ENCODE results near the gene PSG4.
"Not testable (repeated sequence)": the region's sequence is repeated elsewhere in the genome, so short reads cannot be mapped to it uniquely, and the experiment has no call there.

Gene PSG4

DNA sequence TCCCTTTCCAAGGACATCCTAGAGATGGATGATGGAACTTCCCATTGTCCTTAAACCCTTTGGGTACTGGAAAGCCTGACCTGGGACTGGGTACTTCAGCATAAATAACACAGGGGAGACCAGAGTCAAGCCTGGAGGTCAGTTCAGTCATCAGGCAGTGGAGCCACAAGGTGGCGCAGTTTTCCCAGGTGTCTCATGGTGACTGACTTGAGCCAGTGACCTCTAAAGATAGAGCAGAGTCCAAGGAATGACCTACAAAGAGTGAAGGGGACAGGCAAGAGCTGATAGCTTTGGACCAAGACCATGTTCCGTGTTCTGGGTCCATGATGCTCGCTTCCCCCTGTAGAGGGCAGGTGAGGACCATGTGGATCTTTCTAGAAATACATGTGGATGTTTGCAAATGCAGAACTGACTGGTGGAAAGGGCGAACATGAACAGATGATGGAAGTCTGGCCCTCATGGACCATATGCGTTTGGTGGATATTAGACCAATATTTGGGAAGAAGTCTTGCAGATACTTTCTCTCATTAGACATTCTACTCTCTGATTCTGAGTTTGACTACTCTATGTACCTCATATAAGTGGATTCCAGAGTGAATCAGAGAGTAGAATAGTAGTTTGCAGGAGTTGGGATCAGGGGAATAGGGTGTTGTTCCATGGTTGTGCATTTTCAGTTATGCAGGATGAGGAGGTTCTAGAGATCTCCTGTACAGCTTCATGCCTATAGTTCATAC, 6.6 kb downstream of the PSG4 start:
- peak; percentile 53 for DNase-seq (ENCODE audit: low read depth, low spot score)

DNA sequence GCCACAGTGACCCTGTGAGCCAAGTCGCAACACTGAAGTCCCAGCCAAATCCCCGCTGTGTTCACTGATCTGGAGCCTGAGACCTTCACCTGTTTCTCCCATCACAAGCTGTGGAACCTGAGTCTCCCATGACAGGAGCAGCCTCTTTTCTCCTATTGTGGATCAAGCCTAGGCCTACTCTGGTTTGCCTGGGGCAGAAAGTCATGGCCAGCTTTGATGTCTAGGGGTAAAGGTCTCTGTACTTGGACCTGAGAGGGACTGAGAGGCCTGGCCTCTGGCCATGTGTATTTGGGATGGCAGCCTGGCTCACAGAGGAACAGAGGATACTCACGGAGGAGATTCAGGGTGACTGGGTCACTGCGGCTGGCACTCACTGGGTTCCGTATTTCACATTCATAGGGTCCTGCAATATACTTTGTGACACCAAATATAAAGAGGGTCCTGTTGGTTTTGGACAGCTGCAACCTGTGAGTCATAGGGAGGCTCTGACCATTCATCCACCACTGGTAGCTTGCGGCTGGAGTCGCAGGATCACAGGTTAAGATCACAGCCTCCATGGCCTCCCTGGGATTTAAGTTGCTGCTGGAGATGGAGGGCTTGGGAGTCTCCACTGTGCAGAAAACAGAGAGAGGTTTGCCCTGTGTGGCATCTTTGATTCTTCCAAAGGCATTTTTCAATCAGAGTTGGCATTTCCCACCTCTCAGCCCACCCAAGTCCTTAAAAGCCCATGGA, 7.6 kb downstream of the PSG4 start:
- not testable (repeated sequence) for DNase-seq (ENCODE audit: low read depth, low spot score)

DNA sequence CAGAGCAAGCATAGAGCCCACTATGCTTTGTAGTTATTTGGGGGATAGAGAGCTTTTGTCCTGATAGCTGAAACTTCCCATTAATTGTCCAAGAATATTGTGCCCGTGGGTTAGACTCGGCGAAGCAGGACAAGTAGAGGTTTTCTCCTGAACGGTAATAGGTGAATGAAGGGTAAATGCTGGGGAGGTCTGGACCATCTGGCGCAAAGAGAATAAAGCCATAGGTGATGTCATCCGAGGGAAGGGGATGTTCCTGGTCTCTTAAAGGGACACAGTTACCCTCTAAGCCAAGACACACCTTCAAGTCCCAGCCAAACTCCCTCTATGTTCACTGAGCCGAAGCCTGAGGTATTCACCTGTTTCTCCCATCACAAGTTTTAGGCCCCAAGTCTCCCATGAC, 11.0 kb downstream of the PSG4 start:
- not testable (repeated sequence) for DNase-seq (ENCODE audit: low read depth, low spot score)

DNA sequence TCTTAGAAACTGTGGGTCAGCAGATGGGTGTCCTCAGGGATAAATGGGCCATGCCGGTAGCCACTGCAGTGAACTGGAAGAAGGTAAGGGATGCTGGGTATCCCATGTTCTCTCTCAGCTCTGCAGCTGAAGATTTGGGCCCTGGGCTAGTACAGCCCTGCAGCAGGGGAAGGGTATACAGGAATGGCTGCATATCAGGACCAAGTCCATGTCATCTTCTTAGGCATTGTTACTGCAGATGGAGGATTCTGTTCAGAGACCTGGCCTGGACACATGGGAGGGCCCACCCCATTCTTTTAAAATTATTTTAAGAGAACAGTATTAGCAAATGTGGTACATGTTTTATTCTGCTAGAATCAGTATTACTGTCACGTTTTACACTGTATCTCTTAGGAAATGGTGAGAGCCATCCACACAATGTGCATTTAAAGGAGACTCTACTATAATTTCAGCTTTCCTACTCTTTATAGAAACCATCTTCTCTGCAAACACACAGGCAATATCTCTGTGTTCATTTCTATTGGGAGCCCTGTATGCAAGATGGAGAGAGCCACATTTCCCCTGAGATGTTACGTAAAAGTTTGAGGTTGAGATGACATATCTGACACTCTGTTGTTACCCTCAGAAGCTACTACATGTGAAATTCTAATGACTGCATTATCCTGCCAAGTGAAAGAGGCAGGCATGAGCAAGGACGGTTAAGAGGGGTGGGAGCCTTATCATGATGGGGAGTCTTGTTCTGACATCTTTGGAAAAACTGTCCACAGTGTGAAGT, 12.9 kb downstream of the PSG4 start:
- DNase-seq (ENCODE audit: low read depth, low spot score): not testable (repeated sequence)

DNA sequence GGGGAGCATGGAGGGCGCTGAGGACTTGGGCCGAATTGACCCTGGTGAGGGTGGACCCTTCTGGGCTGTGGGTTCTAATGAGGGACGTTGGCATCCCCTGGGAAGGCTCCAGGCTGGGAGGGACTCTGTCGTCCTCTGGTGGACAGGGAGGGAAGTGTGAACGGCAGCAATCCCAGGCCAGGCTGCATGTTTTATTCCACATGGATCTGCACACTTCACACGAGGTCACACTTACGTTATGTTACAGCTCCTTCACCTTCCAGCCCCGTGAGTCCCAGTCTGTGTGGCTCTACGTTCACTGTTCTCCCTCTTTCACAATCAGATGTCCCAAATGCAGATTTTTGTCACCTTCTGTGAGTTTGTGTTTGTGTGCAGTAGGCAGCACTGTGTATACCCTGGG, 17.3 kb downstream of the PSG4 start:
- DNase-seq (ENCODE audit: low read depth, low spot score): peak; percentile 18

DNA sequence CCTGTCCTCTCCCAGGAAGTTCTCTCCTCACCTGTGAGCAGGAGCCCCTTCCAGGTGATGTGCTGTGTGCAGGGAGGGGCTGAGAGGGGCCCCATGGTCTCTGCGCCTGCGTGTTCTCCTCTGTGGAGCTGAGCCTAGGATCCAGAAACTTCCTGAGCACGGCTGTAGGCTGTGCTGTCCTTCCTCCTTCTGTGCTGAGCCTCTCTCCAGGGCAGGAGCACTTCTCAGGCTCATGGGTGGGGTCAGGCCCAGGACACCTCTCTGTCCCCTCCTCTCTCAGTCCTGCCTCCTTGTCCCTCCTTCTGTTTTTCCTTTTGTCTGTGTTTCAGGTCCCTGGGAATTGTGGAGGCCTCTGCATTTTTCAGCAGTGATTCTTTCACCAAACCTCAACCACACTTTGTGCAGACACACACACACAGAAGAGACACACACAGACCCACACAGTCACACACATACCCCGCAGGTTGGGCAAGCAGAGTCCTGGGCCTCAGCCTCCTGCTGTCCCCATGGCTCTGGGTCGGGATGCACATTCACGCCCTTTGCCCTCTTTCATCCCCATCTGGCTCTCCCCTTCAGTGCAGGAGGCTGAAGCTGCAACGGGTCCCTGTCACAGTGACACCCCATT, 19.0 kb downstream of the PSG4 start, which contains the start of gene PSG5:
TSS of gene PSG5 (minus strand) at position 226 of the 625 bp plus-strand sequence. CDS start at position 95, 131 bp downstream.
- DNase-seq (ENCODE audit: low read depth, low spot score): not testable (repeated sequence)

DNA sequence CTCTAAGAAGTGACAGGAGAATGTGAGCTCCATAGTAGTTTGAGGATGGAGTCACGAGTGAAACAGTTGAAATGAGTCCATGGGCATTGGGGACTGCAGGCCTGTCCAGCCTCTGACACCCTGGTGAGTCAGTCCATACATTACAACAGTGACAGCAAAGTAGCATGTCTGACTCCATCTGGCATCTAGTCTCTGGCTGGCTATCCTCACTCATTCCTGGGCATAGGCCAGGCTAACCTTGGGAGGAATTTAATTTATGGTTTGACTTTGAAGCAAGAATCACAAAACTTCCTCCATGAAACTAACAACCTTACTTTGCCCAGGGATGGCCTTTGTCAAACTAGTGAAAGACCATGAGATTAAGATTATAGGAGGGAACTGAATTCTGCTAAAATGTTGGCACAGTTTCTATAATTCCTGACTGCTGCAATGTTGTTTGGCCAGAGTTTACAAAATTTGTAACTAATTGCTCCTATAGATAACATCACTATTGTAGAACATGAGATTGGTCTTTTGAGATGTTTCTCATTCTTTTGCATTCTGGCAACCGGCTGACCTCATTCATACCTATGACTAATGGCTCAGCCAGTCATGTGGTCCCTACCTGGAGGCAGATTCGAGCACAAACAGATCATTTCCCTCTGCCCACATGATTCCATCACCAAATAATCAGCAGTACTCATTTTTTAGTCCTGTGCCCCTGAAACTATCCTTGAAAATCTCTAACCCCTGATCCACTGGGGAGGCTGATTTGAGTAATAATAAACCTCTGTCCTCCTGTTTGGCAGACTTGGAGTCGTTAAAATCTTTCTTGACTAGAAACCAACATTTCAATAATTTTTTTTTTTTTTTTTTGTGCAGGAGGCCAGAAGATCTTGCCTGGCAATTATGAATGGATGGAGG, 23.3 kb downstream of the PSG4 start:
- not testable (repeated sequence) for DNase-seq (ENCODE audit: low read depth, low spot score)

DNA sequence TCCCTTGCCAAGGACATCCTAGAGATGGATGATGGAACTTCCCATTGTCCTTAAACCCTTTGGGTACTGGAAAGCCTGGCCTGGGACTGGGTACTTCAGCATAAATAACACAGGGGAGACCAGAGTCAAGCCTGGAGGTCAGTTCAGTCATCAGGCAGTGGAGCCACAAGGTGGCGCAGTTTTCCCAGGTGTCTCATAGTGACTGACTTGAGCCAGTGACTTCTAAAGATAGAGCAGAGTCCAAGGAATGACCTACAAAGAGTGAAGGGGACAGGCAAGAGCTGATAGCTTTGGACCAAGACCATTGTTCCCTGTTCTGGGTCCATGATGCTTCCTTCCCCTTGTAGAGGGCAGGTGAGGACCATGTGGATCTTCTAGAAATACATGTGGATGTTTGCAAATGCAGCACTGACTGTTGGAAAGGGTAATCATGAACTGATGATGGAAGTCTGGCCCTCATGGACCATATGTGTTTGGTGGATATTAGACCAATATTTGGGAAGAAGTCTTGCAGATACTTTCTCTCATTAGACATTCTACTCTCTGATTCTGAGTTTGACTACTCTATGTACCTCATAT, 25.8 kb downstream of the PSG4 start:
- DNase-seq (ENCODE audit: low read depth, low spot score): not testable (repeated sequence)

DNA sequence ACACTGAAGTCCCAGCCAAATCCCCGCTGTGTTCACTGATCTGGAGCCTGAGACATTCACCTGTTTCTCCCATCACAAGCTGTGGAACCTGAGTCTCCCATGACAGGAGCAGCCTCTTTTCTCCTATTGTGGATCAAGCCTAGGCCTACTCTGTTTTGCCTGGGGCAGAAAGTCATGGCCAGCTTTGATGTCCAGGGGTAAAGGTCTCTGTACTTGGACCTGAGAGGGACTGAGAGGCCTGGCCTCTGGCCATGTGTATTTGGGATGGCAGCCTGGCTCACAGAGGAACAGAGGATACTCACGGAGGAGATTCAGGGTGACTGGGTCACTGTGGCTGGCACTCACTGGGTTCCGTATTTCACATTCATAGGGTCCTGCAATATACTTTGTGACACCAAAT, 26.9 kb downstream of the PSG4 start:
- DNase-seq (ENCODE audit: low read depth, low spot score): not testable (repeated sequence)

DNA sequence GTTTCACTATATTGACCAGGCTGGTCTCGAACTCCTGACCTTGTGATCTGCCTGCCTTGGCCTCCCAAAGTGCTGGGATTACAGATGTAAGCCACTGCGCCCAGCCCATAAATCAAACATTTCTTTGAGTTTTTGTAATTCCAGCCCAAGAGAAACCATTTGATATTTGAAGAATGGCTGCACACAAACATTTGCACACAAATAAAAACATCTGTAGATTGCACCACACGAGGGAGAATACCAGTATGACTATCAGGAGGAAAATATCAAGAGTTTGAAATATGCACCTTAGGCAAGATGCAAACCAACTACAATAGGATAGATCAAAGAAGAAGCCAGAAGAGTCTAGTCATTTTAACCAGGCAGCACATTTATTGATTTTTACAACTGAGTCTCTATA, 39.5 kb downstream of the PSG4 start:
- DNase-seq (ENCODE audit: low read depth, low spot score): not testable (repeated sequence)

DNA sequence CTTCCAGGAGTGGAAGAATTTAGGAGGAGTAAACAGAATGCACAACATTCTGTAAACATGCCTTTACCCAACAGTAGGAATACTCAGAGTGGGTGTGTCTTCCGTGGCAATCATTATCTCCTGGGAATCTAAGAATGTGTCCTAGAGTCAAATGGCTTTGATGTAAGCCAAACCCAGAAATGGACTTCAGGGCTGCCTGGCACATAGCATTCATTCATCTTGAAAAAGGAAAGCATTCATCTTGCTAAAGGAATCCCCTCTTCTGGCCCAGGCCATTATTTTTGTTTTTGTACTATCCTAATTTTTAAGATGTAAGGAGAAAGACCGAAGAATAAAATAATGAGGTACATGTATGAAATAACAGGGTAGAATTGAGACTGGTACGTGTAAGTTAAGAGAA, 42.3 kb downstream of the PSG4 start:
- DNase-seq (ENCODE audit: low read depth, low spot score): not testable (repeated sequence)

DNA sequence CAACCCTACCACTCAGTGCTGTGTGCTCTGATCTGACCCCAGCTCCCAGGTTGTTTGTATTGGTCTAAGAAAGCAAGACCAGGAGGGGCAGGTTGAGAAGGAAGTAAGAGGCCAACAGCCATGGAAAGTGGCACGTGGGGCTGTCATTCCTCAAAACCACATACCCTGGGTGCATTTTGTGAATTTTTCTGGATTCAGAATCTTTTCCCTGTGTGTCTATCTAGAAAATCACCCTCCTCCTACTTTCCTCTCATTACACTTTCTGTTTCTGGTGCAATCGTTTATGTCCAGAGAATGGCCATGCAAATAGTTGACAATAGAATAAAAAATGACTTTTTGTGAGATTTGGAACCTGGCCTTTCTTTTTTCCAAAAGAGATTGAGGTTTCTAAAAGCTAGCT, 43.2 kb downstream of the PSG4 start:
- not testable (repeated sequence) for DNase-seq (ENCODE audit: low read depth, low spot score)

DNA sequence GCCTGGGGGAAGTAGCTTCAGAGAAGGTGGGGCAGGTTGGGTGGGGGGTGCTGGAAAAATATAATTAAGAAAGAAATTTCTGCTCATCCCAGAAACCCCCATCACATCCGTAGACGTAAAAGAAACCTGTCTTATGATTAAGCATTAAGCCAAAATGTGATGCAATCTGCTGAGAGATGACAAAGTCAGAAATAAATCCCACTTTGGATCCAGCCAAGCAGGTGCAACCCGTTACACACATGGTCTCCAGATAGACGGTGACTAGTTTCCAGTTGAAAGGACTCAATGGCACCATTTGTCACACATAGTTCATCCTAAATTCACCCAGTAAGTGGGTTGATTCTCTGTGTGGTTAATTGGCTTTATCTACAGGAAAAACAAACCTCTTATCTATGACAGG, 53.2 kb downstream of the PSG4 start:
- no peak for DNase-seq (ENCODE audit: low read depth, low spot score)

DNA sequence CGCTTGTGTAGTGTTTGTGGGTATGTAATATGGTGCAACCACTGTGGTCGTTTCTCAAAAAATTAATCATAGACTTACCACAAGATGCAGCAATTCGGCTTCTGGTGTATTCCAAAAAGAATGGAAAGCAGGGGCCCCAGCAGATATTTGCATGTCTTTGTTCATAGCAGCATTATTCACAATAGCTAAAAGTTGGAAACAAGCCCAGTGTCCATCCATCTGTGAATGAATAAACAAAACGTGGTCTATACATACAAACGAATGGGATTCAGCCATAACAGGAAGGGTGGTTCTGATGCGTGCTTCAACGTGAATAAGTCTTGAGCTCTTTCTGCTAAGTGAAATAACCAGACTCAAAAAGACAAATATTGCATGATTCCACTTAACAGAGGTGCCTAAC, 55.6 kb downstream of the PSG4 start:
- not testable (repeated sequence) for DNase-seq (ENCODE audit: low read depth, low spot score)

DNA sequence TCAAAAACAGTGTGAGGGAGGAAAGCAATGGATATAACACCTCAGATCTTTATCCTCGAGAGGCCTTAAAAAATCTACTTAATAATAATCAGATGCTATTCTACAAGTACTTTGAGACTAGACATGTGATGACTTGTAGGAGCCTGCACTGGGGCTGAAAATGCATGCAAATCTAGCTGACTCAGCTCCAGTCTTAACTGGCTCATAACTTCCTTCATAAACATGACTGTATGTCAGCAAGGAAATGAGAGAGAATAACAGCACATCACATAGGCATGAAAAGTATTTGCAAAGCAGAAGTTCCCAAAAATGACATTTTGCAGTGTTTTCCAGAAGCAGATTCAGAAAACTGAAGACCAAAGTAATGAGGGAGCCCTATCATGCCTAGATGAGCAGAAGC, 57.2 kb downstream of the PSG4 start:
- DNase-seq (ENCODE audit: low read depth, low spot score): no peak

Measured in ELF-1 (cell line).